Endothelial cell of umbilical vein (primary cell): ENCODE measurements around the gene PPFIBP2. TPM values are rescaled to one million over a fixed set of nuclear protein-coding genes. Genes with fewer than 3 reads are reported as not detected.

ENCODE experiments used
- BruUV-seq: library from RNA; stranded (reverse); fragments of 400-500 nt; replicated peaks from 2 replicates; lab custom pipeline; 2021; lab: Mats Ljungman, UMichigan
- CTCF ChIA-PET: fragments of 300-600, 350-600 bp; sonication (Branson Sonifier 250); formaldehyde crosslinking; loops from one replicate; lab custom pipeline; 2021; ENCODE audit warnings: antibody characterized with exemption, inconsistent platforms; lab: Charles Lee
- POLR2A ChIA-PET: fragments of 300-600, 350-600 bp; sonication (Branson Sonifier 250); formaldehyde crosslinking; loops from one replicate; lab custom pipeline; 2021; ENCODE audit warnings: antibody characterized with exemption, inconsistent platforms; lab: Charles Lee
- DNase-seq: peaks from one replicate; pipeline ENCODE4 v3.0.0-alpha.2; 2011; ENCODE audit warnings: low read depth, low spot score
- FAIRE-seq: peaks from 2 replicates; lab custom pipeline; 2011; peaks lifted over from hg19 to GRCh38; lab: Jason Lieb, UNC
- H2AFZ ChIP-seq: 2 replicates; pipeline ENCODE4 v1.6.0; 2012; ENCODE audit warnings: low read depth, low read length, control low read depth, inconsistent platforms
- H3K27ac ChIP-seq: 2 replicates; pipeline ENCODE4 v1.5.1; 2011; ENCODE audit warnings: low read depth, mild to moderate bottlenecking, control low read depth, low read length, moderate library complexity; ENCODE audit not compliant: insufficient read depth
- H3K27me3 ChIP-seq, 2 experiments: 2 replicates each; pipeline versions ENCODE4 v1.6.0 to v1.6.1; 2011; ENCODE audit warnings: low read length in 2 of 2, mixed read lengths in 1 of 2; ENCODE audit not compliant: control insufficient read depth in 2 of 2, insufficient read depth in 2 of 2
- H3K36me3 ChIP-seq, 2 experiments: 2 replicates in 1 of 2; 3 replicates in 1 of 2; pipeline ENCODE4 v1.5.1; 2011; ENCODE audit warnings: low read length in 2 of 2, mild to moderate bottlenecking in 1 of 2, moderate library complexity in 1 of 2; ENCODE audit not compliant: control insufficient read depth in 2 of 2, insufficient read depth in 2 of 2; ENCODE audit errors: extremely low read depth in 1 of 2
- H3K4me1 ChIP-seq: 3 replicates; pipeline ENCODE4 v1.5.1; 2011; ENCODE audit warnings: mild to moderate bottlenecking, low read length; ENCODE audit not compliant: control insufficient read depth, insufficient read depth; ENCODE audit errors: extremely low read depth
- H3K4me2 ChIP-seq: 2 replicates; pipeline ENCODE4 v1.6.1; 2011; ENCODE audit warnings: low read length, control low read depth, mixed read lengths; ENCODE audit not compliant: insufficient read depth
- H3K4me3 ChIP-seq, 3 experiments: fragments of 200-600 bp in 1 of 3; sonication (generic), shearing (Covaris generic) in 1 of 3; replicated peaks in 1 of 3; 2 replicates each; pipeline ENCODE4 v1.5.1; 2011 to 2016; ENCODE audit warnings: control low read depth in 3 of 3, low read length in 3 of 3, mild to moderate bottlenecking in 2 of 3, inconsistent platforms in 1 of 3, low read depth in 1 of 3, moderate library complexity in 1 of 3; ENCODE audit not compliant: insufficient read depth in 1 of 3
- H3K79me2 ChIP-seq: 2 replicates; pipeline ENCODE4 v1.6.0; 2012; ENCODE audit warnings: low read length, inconsistent platforms; ENCODE audit not compliant: control insufficient read depth, insufficient read depth
- H3K9ac ChIP-seq: replicated peaks from 2 replicates; pipeline ENCODE3; 2011; ENCODE audit warnings: low read length, control low read depth; ENCODE audit not compliant: insufficient read depth; ENCODE audit errors: extremely low read depth
- H3K9me1 ChIP-seq: replicated peaks from 3 replicates; pipeline ENCODE4 v1.6.0; 2011; ENCODE audit warnings: mild to moderate bottlenecking, low read length; ENCODE audit not compliant: control insufficient read depth, insufficient read depth; ENCODE audit errors: extremely low read depth
- H3K9me3 ChIP-seq: replicated peaks from 2 replicates; pipeline ENCODE4 v1.5.1; 2012; ENCODE audit warnings: low read length, inconsistent platforms; ENCODE audit not compliant: control insufficient read depth, insufficient read depth
- H4K20me1 ChIP-seq: replicated peaks from 2 replicates; pipeline ENCODE3; 2011; ENCODE audit warnings: mild to moderate bottlenecking, low read length; ENCODE audit not compliant: control insufficient read depth, insufficient read depth; ENCODE audit errors: extremely low read depth
- CTCF ChIP-seq, 2 donors: IDR thresholded peaks; 1 replicate in 1 of 2; 2 replicates in 1 of 2; pipeline ENCODE4 v1.5.1; 2011; ENCODE audit warnings: low read length in 2 of 2, mild to moderate bottlenecking in 2 of 2, moderate library complexity in 2 of 2, control low read depth in 1 of 2, inconsistent platforms in 1 of 2, low read depth in 1 of 2; ENCODE audit not compliant: insufficient read depth in 1 of 2; ENCODE audit errors: extremely low read depth in 1 of 2
- EZH2 ChIP-seq: IDR thresholded peaks from 2 replicates; pipeline ENCODE4 v1.6.1; 2012; ENCODE audit warnings: borderline replicate concordance, low read depth, mild to moderate bottlenecking, moderate library complexity, low read length, inconsistent platforms; ENCODE audit not compliant: severe bottlenecking
- FOS ChIP-seq: IDR thresholded peaks from 2 replicates; pipeline ENCODE4 v1.6.1; 2011; ENCODE audit warnings: mild to moderate bottlenecking, low read length, moderate library complexity, borderline replicate concordance; ENCODE audit not compliant: insufficient read depth
- GATA2 ChIP-seq: IDR thresholded peaks from 2 replicates; pipeline ENCODE4 v1.7.0; 2011; ENCODE audit warnings: low read depth, mild to moderate bottlenecking, moderate library complexity, mixed read lengths, low read length; ENCODE audit not compliant: insufficient read length, insufficient read depth
- JUN ChIP-seq: IDR thresholded peaks from 2 replicates; pipeline ENCODE4 v1.6.1; 2011; ENCODE audit warnings: borderline replicate concordance, low read depth; ENCODE audit not compliant: insufficient read length, insufficient read depth
- MAX ChIP-seq: IDR thresholded peaks from 2 replicates; pipeline ENCODE4 v1.6.1; 2011; ENCODE audit not compliant: insufficient read depth, insufficient read length
- MYC ChIP-seq: IDR thresholded peaks from one replicate; pipeline ENCODE4 v1.6.1; 2011; ENCODE audit warnings: mild to moderate bottlenecking, low read depth, low read length
- POLR2A ChIP-seq: IDR thresholded peaks from 2 replicates; pipeline ENCODE4 v1.6.1; 2012; ENCODE audit warnings: low read depth, mild to moderate bottlenecking, control low read depth, low read length
- POLR2AphosphoS5 ChIP-seq: IDR thresholded peaks from 2 replicates; pipeline ENCODE4 v1.6.1; 2012; ENCODE audit warnings: low read depth, mild to moderate bottlenecking, control low read depth, low read length, moderate library complexity; ENCODE audit not compliant: insufficient read depth
- dilution Hi-C: fragments of 300-500 bp; cut with MboI; formaldehyde crosslinking; loops from one replicate; pipeline ENCODE4 v1.15.0; 2019; ENCODE audit warnings: low sequenced_read_pairs; ENCODE audit not compliant: extremely low pct_ligation_motif_present
- intact Hi-C: fragments of 100-400 bp; cut with micrococcal nuclease; formaldehyde crosslinking; loops from one replicate; pipeline ENCODE4 v1.10.0; 2022
- polyA plus RNA-seq, 4 experiments: library from polyadenylated mRNA; depleted of rRNA in 3 of 4; stranded (reverse) in 3 of 4; unstranded in 1 of 4; fragments of >200 nt; gene quantifications; 2 replicates each; pipeline versions ENCODE4 v1.2.1 to v1.2.3, GENCODE V29; 2011 to 2012; ENCODE audit warnings: missing spikeins in 1 of 4
- total RNA-seq: library from RNA; stranded (reverse); gene quantifications from 2 replicates; pipeline ENCODE4 v1.2.3, GENCODE V29; 2021

PPFIBP2 gene
- total and polyA plus RNA-seq, 2 donors (not counting 3 experiments of a cell fraction or from before 2014, with no cell fraction given) = 1.3 to 4.0 TPM

- H3K79me2 ChIP-seq = no peaks in the 10 kb centered on the region
- ChIA-PET CTCF (no interaction called here), POLR2A (no interaction called here)
- no peaks in the 10 kb centered on the region for H4K20me1 ChIP-seq
- no peak overlapping the region for H3K27ac ChIP-seq
- intact Hi-C loops = no loop called here
- H3K4me1 ChIP-seq = peaks cover 4% of the 10 kb centered on the region
- H3K4me3 ChIP-seq = no peak overlapping the region
- no peak overlapping the region for H2AFZ ChIP-seq
- DNase-seq (no peak), FAIRE-seq (no peak)
- no peaks in the 10 kb centered on the region for H3K9me1 ChIP-seq
- dilution Hi-C loops = no loop called here
- TF ChIP-seq GATA2 (no peak), EZH2 (no peak), CTCF (IDR thresholded peaks at IDR 0.05; ENCODE audit: extremely low read depth in 1 of 2, insufficient read depth in 1 of 2, low read depth in 1 of 2, low read length in 2 of 2) (no peak), JUN (no peak), FOS (no peak), MYC (no peak), MAX (no peak), POLR2AphosphoS5 (no peak), POLR2A (no peak)
- H3K36me3 ChIP-seq = no peaks in the 10 kb centered on the region
- no peaks in the 10 kb centered on the region for H3K9me3 ChIP-seq
- no TSS peak for BruUV-seq
- H3K4me2 ChIP-seq = no peak overlapping the region
- no peak overlapping the region for H3K9ac ChIP-seq
- peaks cover 18% of the 10 kb centered on the region in 2 experiments for H3K27me3 ChIP-seq
Observed at GRCh38 chr11:7518811-7519562, 5.2 kb downstream of the PPFIBP2 start.
